GM23248 (cell line): ENCODE results near the gene TFAP2B. TPM values are rescaled to one million over a fixed set of nuclear protein-coding genes. Genes with fewer than 3 reads are reported as not detected.

Experiments
- DNase-seq: peaks from one replicate; pipeline ENCODE4 v3.0.0-alpha.2; 2015
- H2AFZ ChIP-seq: fragments of 200-600 bp; sonication (generic); 2 replicates; pipeline ENCODE4 v1.6.1; 2016; ENCODE audit warnings: antibody characterized with exemption
- H3F3A ChIP-seq: fragments of 200-600 bp; sonication (generic); 2 replicates; pipeline ENCODE4 v1.6.1; 2016; ENCODE audit warnings: mild to moderate bottlenecking, antibody characterized with exemption, mixed run types; ENCODE audit not compliant: insufficient read depth
- H3K27ac ChIP-seq: fragments of 200-600 bp; sonication (generic); 2 replicates; pipeline ENCODE4 v1.5.1; 2016; ENCODE audit warnings: mild to moderate bottlenecking
- H3K27me3 ChIP-seq: fragments of 200-600 bp; sonication (generic); replicated peaks from 2 replicates; pipeline ENCODE4 v1.6.1; 2016; ENCODE audit warnings: mild to moderate bottlenecking; ENCODE audit not compliant: insufficient read depth
- H3K36me3 ChIP-seq: fragments of 200-600 bp; sonication (generic); 2 replicates; pipeline ENCODE4 v1.6.1; 2016; ENCODE audit warnings: low read depth, mild to moderate bottlenecking
- H3K4me1 ChIP-seq: fragments of 200-600 bp; sonication (generic); 2 replicates; pipeline ENCODE4 v1.6.1; 2016; ENCODE audit warnings: mild to moderate bottlenecking; ENCODE audit not compliant: insufficient read depth
- H3K4me2 ChIP-seq: fragments of 200-600 bp; sonication (generic); one replicate; pipeline ENCODE4 v1.6.1; 2016; ENCODE audit warnings: mild to moderate bottlenecking; ENCODE audit not compliant: unreplicated experiment
- H3K4me3 ChIP-seq: fragments of 200-600 bp; sonication (generic); 2 replicates; pipeline ENCODE4 v1.5.1; 2016; ENCODE audit warnings: mild to moderate bottlenecking
- H3K79me2 ChIP-seq: fragments of 200-600 bp; sonication (generic); 2 replicates; pipeline ENCODE4 v1.6.1; 2016; ENCODE audit warnings: mild to moderate bottlenecking; ENCODE audit not compliant: insufficient read depth
- H3K9ac ChIP-seq: fragments of 200-600 bp; sonication (generic); 2 replicates; pipeline ENCODE4 v1.6.1; 2016; ENCODE audit warnings: mild to moderate bottlenecking
- H3K9me2 ChIP-seq: fragments of 200-600 bp; sonication (generic); 2 replicates; pipeline ENCODE4 v1.6.1; 2016; ENCODE audit warnings: mixed run types, mild to moderate bottlenecking, moderate library complexity; ENCODE audit not compliant: insufficient read depth
- H3K9me3 ChIP-seq: fragments of 200-600 bp; sonication (generic); one replicate; pipeline ENCODE4 v1.6.1; 2017; ENCODE audit warnings: low read depth
- H4K20me1 ChIP-seq: fragments of 200-600 bp; sonication (generic); 2 replicates; pipeline ENCODE4 v1.6.0; 2016; ENCODE audit not compliant: insufficient read depth
- EZH2 ChIP-seq: fragments of 200-600 bp; sonication (generic); IDR thresholded peaks from 2 replicates; pipeline ENCODE4 v1.6.1; 2018; ENCODE audit warnings: antibody characterized with exemption, mild to moderate bottlenecking; ENCODE audit not compliant: insufficient read depth, poor library complexity, severe bottlenecking
- EZH2phosphoT487 ChIP-seq: fragments of 200-600 bp; sonication (generic); IDR thresholded peaks from 2 replicates; pipeline ENCODE4 v1.6.1; 2018; ENCODE audit warnings: antibody characterized with exemption, moderate library complexity, mild to moderate bottlenecking, low read depth; ENCODE audit not compliant: insufficient read depth
- WGBS, 2 experiments: methylation state at CpG; one replicate each; pipeline ENCODE4 v1.1.6; 2015 to 2017; ENCODE audit warnings: low lambda C conversion rate in 2 of 2, low coverage in 1 of 2; ENCODE audit errors: missing lambda C conversion rate in 2 of 2; 5-methylcytosine and 5-hydroxymethylcytosine counted together
- in situ Hi-C: fragments of 300-500 bp; cut with MboI; formaldehyde crosslinking; loops from 2 replicates; pipeline ENCODE4 v1.15.0; 2020
- polyA plus RNA-seq: library from polyadenylated mRNA; unstranded; fragments of >200 nt; fragmentation: Nextera tagmentation; extraction: Ambion mirVana; gene quantifications from 2 replicates; pipeline ENCODE4 v1.2.1, GENCODE V29; 2016
- total RNA-seq: library from RNA; depleted of rRNA; stranded (reverse); fragments of >200 nt; shearing (Covaris generic); gene quantifications from 2 replicates; pipeline ENCODE4 v1.2.3, GENCODE V29; 2014

Gene TFAP2B
- total and polyA plus RNA-seq, 2 experiments from 2014 or later, result not detected

GRCh38 chr6:50792771-50793170, 25.9 kb upstream of the TFAP2B start:
- in situ Hi-C loops, result no loop called here
- Histone ChIP-seq H4K20me1 (no peaks in the 10 kb centered on the region), H2AFZ (no peak overlapping the region), H3K27ac (no peak overlapping the region), H3K79me2 (no peaks in the 10 kb centered on the region), H3K4me1 (no peaks in the 10 kb centered on the region), H3K36me3 (no peaks in the 10 kb centered on the region), H3K4me2 (no peak overlapping the region), H3K27me3 (no peaks in the 10 kb centered on the region), H3K9ac (no peak overlapping the region), H3K9me2 (no peaks in the 10 kb centered on the region), H3K4me3 (no peak overlapping the region), H3F3A (no peaks in the 10 kb centered on the region), H3K9me3 (no peaks in the 10 kb centered on the region)
- WGBS, 2 experiments, result 0% methylated on average over 1 of the region's 1 CpG
- DNase-seq, result no peak
- TF ChIP-seq EZH2phosphoT487 (no peak), EZH2 (no peak)

- Histone ChIP-seq H3K4me2 (no peak overlapping the region), H3K4me1 (no peaks in the 10 kb centered on the region), H4K20me1 (no peaks in the 10 kb centered on the region), H3K27ac (no peak overlapping the region), H3K9ac (no peak overlapping the region), H3K79me2 (no peaks in the 10 kb centered on the region), H3K4me3 (no peak overlapping the region), H2AFZ (no peak overlapping the region), H3K36me3 (no peaks in the 10 kb centered on the region), H3F3A (no peaks in the 10 kb centered on the region), H3K9me3 (no peaks in the 10 kb centered on the region), H3K27me3 (no peaks in the 10 kb centered on the region), H3K9me2 (no peaks in the 10 kb centered on the region)
- 14 to 16% methylated on average over 5 of the region's 5 CpGs for WGBS, 2 experiments
- in situ Hi-C loops, result no loop called here
- no peak for DNase-seq
- TF ChIP-seq EZH2 (no peak), EZH2phosphoT487 (no peak)
These were observed 23.1 kb upstream of the TFAP2B start for GRCh38 chr6:50795574-50795973.

DNA sequence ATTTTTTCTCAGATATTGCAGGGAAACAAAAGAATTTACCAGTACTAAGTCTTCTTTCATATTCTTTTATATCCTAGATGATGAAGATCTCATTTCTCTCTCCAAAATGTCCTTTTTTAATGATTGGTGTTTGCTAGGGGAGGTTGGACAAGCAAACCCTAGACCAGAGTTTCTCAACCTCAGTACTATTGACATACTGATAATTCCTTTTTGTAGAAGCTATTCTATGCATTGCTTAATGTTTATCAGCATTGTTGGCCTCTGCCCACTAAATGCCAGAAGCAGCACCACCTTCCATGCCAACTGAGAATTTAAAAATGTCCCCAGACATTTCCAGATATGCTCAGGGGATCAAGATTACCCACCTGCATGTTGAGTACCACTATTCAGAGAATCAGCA, 14.4 kb upstream of the TFAP2B start:
- H3K9me2 ChIP-seq, result no peaks in the 10 kb centered on the region
- H3K4me3 ChIP-seq, result no peak overlapping the region
- no peaks in the 10 kb centered on the region for H3F3A ChIP-seq
- DNase-seq, result no peak
- no peaks in the 10 kb centered on the region for H3K9me3 ChIP-seq
- in situ Hi-C loops, result no loop called here
- no peaks in the 10 kb centered on the region for H3K36me3 ChIP-seq
- TF ChIP-seq EZH2phosphoT487, result no peak
- no peak for TF ChIP-seq EZH2
- no peak overlapping the region for H3K27ac ChIP-seq
- H3K9ac ChIP-seq, result no peak overlapping the region
- H4K20me1 ChIP-seq, result no peaks in the 10 kb centered on the region
- H3K27me3 ChIP-seq, result no peaks in the 10 kb centered on the region
- H3K4me2 ChIP-seq, result no peak overlapping the region
- no peak overlapping the region for H2AFZ ChIP-seq
- H3K79me2 ChIP-seq, result no peaks in the 10 kb centered on the region
- no peaks in the 10 kb centered on the region for H3K4me1 ChIP-seq

- in situ Hi-C loops, result no loop called here
These were observed 11.6 kb upstream of the TFAP2B start for GRCh38 chr6:50807035-50807434.

GRCh38 chr6:50815436-50816114, 3.1 kb upstream of the TFAP2B start:
- Histone ChIP-seq H3K27me3 (peaks cover 38% of the 10 kb centered on the region), H2AFZ (peak overlapping the region; percentile 91), H3K4me1 (no peaks in the 10 kb centered on the region), H3K9me3 (no peaks in the 10 kb centered on the region), H3K9ac (peak overlapping the region; percentile 45), H3F3A (no peaks in the 10 kb centered on the region), H3K36me3 (no peaks in the 10 kb centered on the region), H3K79me2 (no peaks in the 10 kb centered on the region), H3K4me3 (peak overlapping the region; percentile 80), H3K4me2 (peak overlapping the region; percentile 88), H4K20me1 (no peaks in the 10 kb centered on the region), H3K27ac (no peak overlapping the region), H3K9me2 (no peaks in the 10 kb centered on the region)
- DNase-seq, result peak; percentile 67
- TF ChIP-seq EZH2phosphoT487 (no peak), EZH2 (no peak)
- in situ Hi-C loops, result loop anchor here (10.0 kb wide), 1 partner anchor 1149 kb away; no protein-coding TSS in a partner anchor
- WGBS, 2 experiments, result 1 to 2% methylated on average over 16 of the region's 16 CpGs

More at GRCh38 chr6:50807035-50807434, 11.6 kb upstream of the TFAP2B start:
- Histone ChIP-seq H3K4me1 (no peaks in the 10 kb centered on the region), H3K9me2 (no peaks in the 10 kb centered on the region), H3K79me2 (no peaks in the 10 kb centered on the region), H3K9ac (no peak overlapping the region), H3K27me3 (no peaks in the 10 kb centered on the region), H4K20me1 (no peaks in the 10 kb centered on the region), H3K36me3 (no peaks in the 10 kb centered on the region), H3K4me3 (no peak overlapping the region), H3F3A (no peaks in the 10 kb centered on the region), H3K4me2 (no peak overlapping the region), H2AFZ (no peak overlapping the region), H3K9me3 (no peaks in the 10 kb centered on the region), H3K27ac (no peak overlapping the region)
- TF ChIP-seq EZH2phosphoT487 (no peak), EZH2 (no peak)
- no peak for DNase-seq
